Thyroid gland (tissue), 4 donors: ENCODE measurements around the gene TOM1. TPM values are rescaled to one million over a fixed set of nuclear protein-coding genes. Genes with fewer than 3 reads are reported as not detected.

Experiments used
- DNase-seq, 2 donors: peaks; one replicate each; pipeline ENCODE4 v3.0.0-alpha.2; 2019
- H3K27ac ChIP-seq, 3 donors: fragments of 200-600 bp; sonication (generic); 1 replicate in 2 of 3; 2 replicates in 1 of 3; pipeline ENCODE4 v1.5.1; 2016 to 2019; ENCODE audit warnings: mild to moderate bottlenecking in 1 of 3, moderate library complexity in 1 of 3
- H3K27me3 ChIP-seq: fragments of 200-600 bp; sonication (generic); one replicate; pipeline ENCODE4 v1.5.1; 2019
- H3K36me3 ChIP-seq, 2 donors: fragments of 200-600 bp; sonication (generic); one replicate each; pipeline ENCODE4 v1.5.1; 2016 to 2019
- H3K4me1 ChIP-seq, 2 donors: fragments of 200-600 bp; sonication (generic); one replicate each; pipeline ENCODE4 v1.5.1; 2017 to 2019
- H3K4me3 ChIP-seq, 3 donors: fragments of 200-600 bp; sonication (generic); replicated peaks in 1 of 3; 1 replicate in 2 of 3; 2 replicates in 1 of 3; pipeline ENCODE4 v1.5.1; 2016; ENCODE audit warnings: mild to moderate bottlenecking in 1 of 3
- H3K9me3 ChIP-seq: fragments of 200-600 bp; sonication (generic); one replicate; pipeline ENCODE4 v1.5.1; 2017
- POLR2A ChIP-seq, 2 donors: fragments of 450-650 bp; IDR thresholded peaks; one replicate each; pipeline ENCODE4 v1.6.1; 2017; ENCODE audit warnings: antibody characterized with exemption in 2 of 2, mild to moderate bottlenecking in 2 of 2, moderate library complexity in 1 of 2
- WGBS, 2 donors: methylation state at CpG; one replicate each; pipeline ENCODE4 v1.1.5; 2017; 5-methylcytosine and 5-hydroxymethylcytosine counted together
- intact Hi-C: fragments of 100-400 bp; cut with DNase I; formaldehyde crosslinking; loops from one replicate; pipeline ENCODE4 v1.15.1; 2023
- total RNA-seq, 4 donors: library from RNA; depleted of rRNA; stranded (reverse); fragments of >200 nt; gene quantifications; one replicate each; pipeline ENCODE4 v1.2.3, GENCODE V29; 2016
- TF ChIP-seq, protein P1 (sequence below), 6 experiments: fragments of 200-600 bp in 3 of 6; fragments of 450-650 bp in 3 of 6; sonication (generic) in 3 of 6; IDR thresholded peaks; one replicate each; pipeline ENCODE4 v1.5.1; 2016 to 2019; ENCODE audit warnings: antibody characterized with exemption in 6 of 6, mild to moderate bottlenecking in 2 of 6, inconsistent platforms in 1 of 6, moderate library complexity in 1 of 6

Gene TOM1
- total RNA-seq, 4 donors from 2014 or later = 60.5 to 87.1 (median 79.9) TPM

DNA sequence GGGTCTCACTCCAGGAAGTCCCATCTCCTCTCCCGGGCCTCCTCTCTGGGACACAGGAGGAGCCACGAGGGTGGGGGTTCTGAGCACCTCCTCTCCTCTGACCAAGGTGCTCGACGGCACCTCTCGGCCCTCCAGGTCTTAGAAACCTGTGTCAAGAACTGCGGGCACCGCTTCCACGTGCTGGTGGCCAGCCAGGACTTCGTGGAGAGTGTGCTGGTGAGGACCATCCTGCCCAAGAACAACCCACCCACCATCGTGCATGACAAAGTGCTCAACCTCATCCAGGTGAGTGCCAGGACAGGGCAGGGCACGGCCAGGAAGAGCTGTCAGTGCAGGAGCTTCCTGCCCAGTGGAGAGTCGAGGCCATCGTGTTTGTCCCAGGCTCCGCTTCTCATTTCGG, 23.2 kb downstream of the TOM1 start:
- Histone ChIP-seq H3K36me3 (peaks cover 62 to 68% of the 10 kb centered on the region in 2 donors), H3K4me1 (no peaks in the 10 kb centered on the region), H3K4me3 (no peak overlapping the region), H3K9me3 (no peaks in the 10 kb centered on the region), H3K27me3 (no peaks in the 10 kb centered on the region), H3K27ac (no peak overlapping the region)
- peak; percentile 35 to 41 for DNase-seq
- TF ChIP-seq POLR2A (IDR thresholded peaks at IDR 0.05) = no peak
- intact Hi-C loops = no loop called here
- WGBS, 2 donors = 61 to 65% methylated on average over 7 to 15 of the region's 15 CpGs

DNA sequence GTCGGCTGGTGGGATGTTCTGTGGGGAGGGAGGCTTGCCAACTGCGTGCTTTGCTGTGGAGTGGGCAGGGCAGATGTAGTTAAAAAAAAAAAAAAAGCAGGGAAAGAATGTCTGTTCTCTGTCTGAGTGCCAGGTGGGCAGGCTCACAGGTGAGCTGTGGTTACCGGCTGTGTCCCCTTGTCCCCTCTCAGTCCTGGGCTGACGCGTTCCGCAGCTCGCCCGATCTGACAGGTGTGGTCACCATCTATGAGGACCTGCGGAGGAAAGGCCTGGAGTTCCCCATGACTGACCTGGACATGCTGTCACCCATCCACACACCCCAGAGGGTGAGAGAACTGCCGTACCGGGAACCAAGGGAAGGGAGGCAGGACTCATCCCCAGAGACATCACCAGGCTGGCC, 23.6 kb downstream of the TOM1 start:
- Histone ChIP-seq H3K27ac (peak overlapping the region in 2 of 3 donors; percentile 9 to 40), H3K9me3 (no peaks in the 10 kb centered on the region), H3K4me3 (no peak overlapping the region), H3K36me3 (peaks cover 62 to 68% of the 10 kb centered on the region in 2 donors), H3K27me3 (no peaks in the 10 kb centered on the region), H3K4me1 (no peaks in the 10 kb centered on the region)
- peak; percentile 68 to 71 for DNase-seq
- intact Hi-C loops = no loop called here
- no peak for TF ChIP-seq POLR2A (IDR thresholded peaks at IDR 0.05)
- TF ChIP-seq, protein P1, sequence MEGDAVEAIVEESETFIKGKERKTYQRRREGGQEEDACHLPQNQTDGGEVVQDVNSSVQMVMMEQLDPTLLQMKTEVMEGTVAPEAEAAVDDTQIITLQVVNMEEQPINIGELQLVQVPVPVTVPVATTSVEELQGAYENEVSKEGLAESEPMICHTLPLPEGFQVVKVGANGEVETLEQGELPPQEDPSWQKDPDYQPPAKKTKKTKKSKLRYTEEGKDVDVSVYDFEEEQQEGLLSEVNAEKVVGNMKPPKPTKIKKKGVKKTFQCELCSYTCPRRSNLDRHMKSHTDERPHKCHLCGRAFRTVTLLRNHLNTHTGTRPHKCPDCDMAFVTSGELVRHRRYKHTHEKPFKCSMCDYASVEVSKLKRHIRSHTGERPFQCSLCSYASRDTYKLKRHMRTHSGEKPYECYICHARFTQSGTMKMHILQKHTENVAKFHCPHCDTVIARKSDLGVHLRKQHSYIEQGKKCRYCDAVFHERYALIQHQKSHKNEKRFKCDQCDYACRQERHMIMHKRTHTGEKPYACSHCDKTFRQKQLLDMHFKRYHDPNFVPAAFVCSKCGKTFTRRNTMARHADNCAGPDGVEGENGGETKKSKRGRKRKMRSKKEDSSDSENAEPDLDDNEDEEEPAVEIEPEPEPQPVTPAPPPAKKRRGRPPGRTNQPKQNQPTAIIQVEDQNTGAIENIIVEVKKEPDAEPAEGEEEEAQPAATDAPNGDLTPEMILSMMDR (IDR thresholded peaks at IDR 0.05) = no peak
- WGBS, 2 donors = 39 to 78% methylated on average over 9 to 11 of the region's 11 CpGs

DNA sequence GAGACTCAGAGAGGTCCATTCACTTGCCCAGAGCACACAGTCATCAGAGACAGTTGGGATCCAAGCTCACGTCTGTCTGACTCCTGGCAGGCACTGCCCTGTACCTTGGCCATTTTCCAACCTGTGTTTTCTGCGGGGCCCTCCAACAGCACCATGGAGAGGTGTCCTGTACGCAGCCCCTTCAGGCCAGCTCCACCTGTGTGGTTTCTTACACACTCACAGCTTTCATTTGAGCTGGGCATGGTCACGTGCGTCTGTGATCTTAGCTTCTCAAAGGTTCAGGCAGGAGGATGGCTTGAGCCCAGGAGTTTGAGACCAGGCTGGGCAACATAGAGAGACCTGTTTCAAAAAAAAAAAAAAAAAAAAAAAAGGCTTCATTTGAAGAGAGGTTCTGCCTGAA, 24.4 kb downstream of the TOM1 start:
- peak overlapping the region in 2 of 3 donors; percentile 9 to 40 for H3K27ac ChIP-seq
- no peak for TF ChIP-seq POLR2A (IDR thresholded peaks at IDR 0.05)
- TF ChIP-seq, protein P1 (IDR thresholded peaks at IDR 0.05) = no peak
- WGBS, 2 donors = 35 to 52% methylated on average over 5 of the region's 5 CpGs
- intact Hi-C loops = no loop called here
- H3K36me3 ChIP-seq = peaks cover 57 to 65% of the 10 kb centered on the region in 2 donors
- H3K4me1 ChIP-seq = no peaks in the 10 kb centered on the region
- peak; percentile 73 to 74 for DNase-seq
- no peaks in the 10 kb centered on the region for H3K27me3 ChIP-seq
- H3K4me3 ChIP-seq = no peak overlapping the region
- no peaks in the 10 kb centered on the region for H3K9me3 ChIP-seq

DNA sequence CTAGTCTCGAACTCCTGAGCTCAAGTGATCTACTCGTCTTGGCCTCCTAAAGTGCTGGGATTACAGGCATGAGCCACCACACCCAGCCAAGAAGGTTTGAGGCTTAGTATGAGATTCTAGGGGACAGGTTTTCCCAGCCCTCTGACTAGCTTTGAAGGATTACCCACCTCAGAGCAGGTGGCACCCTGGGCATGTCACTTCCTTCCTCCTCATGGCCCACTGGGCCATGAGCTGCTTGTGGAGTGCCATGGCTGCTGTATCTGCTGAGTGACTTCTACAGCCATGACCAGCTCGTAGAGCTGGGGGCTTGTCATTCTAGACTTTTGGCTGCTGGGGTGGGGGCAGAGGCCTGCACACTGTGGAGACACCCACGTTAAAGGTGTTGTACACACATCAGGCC, 25.1 kb downstream of the TOM1 start:
- peaks cover 57 to 58% of the 10 kb centered on the region in 2 donors for H3K36me3 ChIP-seq
- TF ChIP-seq, protein P1 (IDR thresholded peaks at IDR 0.05) = no peak
- TF ChIP-seq POLR2A (IDR thresholded peaks at IDR 0.05) = no peak

DNA sequence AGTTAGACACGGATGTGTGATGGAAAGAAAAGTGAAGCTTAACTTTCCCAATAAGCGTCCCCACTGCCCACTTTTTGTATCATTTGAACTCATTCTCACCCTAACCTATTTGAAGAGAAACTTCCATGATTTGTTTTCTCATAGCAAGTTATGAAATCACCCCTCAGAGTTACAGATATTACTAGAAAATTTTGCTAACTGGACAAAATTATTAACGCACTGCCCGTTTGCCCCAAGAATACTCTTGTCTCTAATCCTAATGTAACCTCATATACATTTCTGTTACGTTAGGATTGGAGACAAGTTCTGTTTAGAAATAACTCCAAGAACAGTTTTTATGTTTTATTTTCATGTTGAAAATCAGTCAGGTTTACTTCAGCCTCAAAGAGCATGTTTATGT, 25.5 kb downstream of the TOM1 start:
- H3K9me3 ChIP-seq = no peaks in the 10 kb centered on the region
- peaks cover 0 to 5% of the 10 kb centered on the region in 2 donors for H3K4me1 ChIP-seq
- intact Hi-C loops = no loop called here
- TF ChIP-seq, protein P1 (IDR thresholded peaks at IDR 0.05) = no peak
- no peak overlapping the region for H3K27ac ChIP-seq
- H3K36me3 ChIP-seq = peaks cover 55 to 57% of the 10 kb centered on the region in 2 donors
- no peak overlapping the region for H3K4me3 ChIP-seq
- H3K27me3 ChIP-seq = no peaks in the 10 kb centered on the region
- DNase-seq = no peak
- WGBS, 2 donors = 91 to 97% methylated on average over 5 of the region's 5 CpGs

More for the DNA sequence above, 25.1 kb downstream of the TOM1 start:
- Histone ChIP-seq H3K27ac (peak overlapping the region in 1 of 3 donors; percentile 53), H3K4me3 (no peak overlapping the region), H3K4me1 (peaks cover 0 to under 1% of the 10 kb centered on the region in 2 donors), H3K27me3 (no peaks in the 10 kb centered on the region), H3K9me3 (no peaks in the 10 kb centered on the region)
- no peak for DNase-seq
- WGBS, 2 donors = 80 to 95% methylated on average over 3 to 4 of the region's 4 CpGs
- intact Hi-C loops = no loop called here
